ENCODE results near the gene RTCB. TPM values are rescaled to one million over a fixed set of nuclear protein-coding genes. Genes with fewer than 3 reads are reported as not detected.
A peak's percentile ranks its signal among the peaks of the same experiment; 100 is the strongest.

The RTCB gene
- total RNA-seq, 1 experiment from 2014 or later = 101 TPM

GRCh38 chr22:32354360-32355351 lies 57.4 kb downstream of the RTCB start:
- Histone ChIP-seq H4K20me1 (ENCODE audit: control insufficient read depth, insufficient read depth, insufficient read length) (no peaks in the 10 kb centered on the region), H3T11ph (ENCODE audit: low read length) (no peak overlapping the region), H3K23ac (ENCODE audit: insufficient read length, low read depth, low read length) (no peak overlapping the region), H3K4me1 (ENCODE audit: insufficient read depth, low read length) (no peaks in the 10 kb centered on the region; the same call in 1 of the 2 replicates), H2BK5ac (ENCODE audit: insufficient read length, low read length) (no peak overlapping the region), H2AFZ (ENCODE audit: low read length) (no peak overlapping the region), H3K4me2 (ENCODE audit: insufficient read depth, insufficient read length, low read length) (no peak overlapping the region), H3K9ac (ENCODE audit: extremely low read depth, insufficient read length, low read length) (no peak overlapping the region), H3K56ac (ENCODE audit: insufficient read length, low read depth, low read length) (no peak overlapping the region), H2AK5ac (ENCODE audit: insufficient read length, low read length) (no peak overlapping the region), H3K18ac (ENCODE audit: insufficient read length, low read depth, low read length) (no peak overlapping the region), H3K27me3 (ENCODE audit: insufficient read depth, low read length) (no peaks in the 10 kb centered on the region), H3K23me2 (ENCODE audit: insufficient read length, low read depth, low read length, poor library complexity, severe bottlenecking) (no peaks in the 10 kb centered on the region), H2BK15ac (ENCODE audit: low read depth, low read length) (no peak overlapping the region), H3K14ac (ENCODE audit: insufficient read depth, low read length) (no peak overlapping the region; the same call in 1 of the 2 replicates), H3K79me1 (ENCODE audit: insufficient read depth, low read depth, low read length, poor library complexity, severe bottlenecking) (no peaks in the 10 kb centered on the region), H2BK120ac (ENCODE audit: low read depth, low read length, poor library complexity, severe bottlenecking) (no peak overlapping the region), H3K27ac (ENCODE audit: insufficient read length, low read depth, low read length) (no peak overlapping the region), H2BK12ac (ENCODE audit: insufficient read length, low read depth, low read length) (no peak overlapping the region), H3K79me2 (ENCODE audit: insufficient read depth, low read length) (no peaks in the 10 kb centered on the region), H2BK20ac (ENCODE audit: low read depth, low read length, poor library complexity, severe bottlenecking) (no peak overlapping the region), H3K4ac (ENCODE audit: low read depth, low read length) (no peak overlapping the region), H4K8ac (replicated peaks; ENCODE audit: insufficient read length, low read depth, low read length) (no peak overlapping the region), H4K91ac (ENCODE audit: insufficient read length, low read depth, low read length) (no peak overlapping the region), H3K9me3 (ENCODE audit: control insufficient read depth, low read depth, low read length) (no peaks in the 10 kb centered on the region), H4K5ac (ENCODE audit: insufficient read length, low read depth, low read length) (no peak overlapping the region)
- peaks cover 10% of the 10 kb centered on the region in 2 experiments for H3K4me1 Mint-ChIP-seq
- H3K36me3 Mint-ChIP-seq (ENCODE audit: insufficient read depth in 1 of 3, low read depth in 3 of 3) = peaks cover 0 to 3% (median 0%) of the 10 kb centered on the region in 3 experiments; a peak in 2 of 7 replicates
- H3K27ac Mint-ChIP-seq = peak overlapping the region in 2 of 3 experiments; percentile 5 to 73; a peak in 2 of 7 replicates
- TF ChIP-seq CTCF (conservative IDR thresholded peaks at IDR 0.05) = no peak
- peaks cover 0 to 3% of the 10 kb centered on the region in 2 experiments; a peak in 4 of 5 replicates for H3K9me3 Mint-ChIP-seq
- H3K27me3 Mint-ChIP-seq (ENCODE audit: low read depth) = peaks cover 26% of the 10 kb centered on the region
- H3K4me3 Mint-ChIP-seq = peak overlapping the region in 1 of 2 experiments; percentile 39; a peak in 2 of 5 replicates
- no CpG with 5 or more reads among the region's 30 CpGs for WGBS (ENCODE audit: extremely low coverage, insufficient read length, low lambda C conversion rate)
- no peak for DNase-seq

Measured in H9 (cell line).